ENCODE results near the gene MAP4K3. TPM values are rescaled to one million over a fixed set of nuclear protein-coding genes. Genes with fewer than 3 reads are reported as not detected.

The MAP4K3 gene
- total RNA-seq, 4 donors from 2014 or later: 49.4 to 89.0 (median 79.2) TPM

DNA sequence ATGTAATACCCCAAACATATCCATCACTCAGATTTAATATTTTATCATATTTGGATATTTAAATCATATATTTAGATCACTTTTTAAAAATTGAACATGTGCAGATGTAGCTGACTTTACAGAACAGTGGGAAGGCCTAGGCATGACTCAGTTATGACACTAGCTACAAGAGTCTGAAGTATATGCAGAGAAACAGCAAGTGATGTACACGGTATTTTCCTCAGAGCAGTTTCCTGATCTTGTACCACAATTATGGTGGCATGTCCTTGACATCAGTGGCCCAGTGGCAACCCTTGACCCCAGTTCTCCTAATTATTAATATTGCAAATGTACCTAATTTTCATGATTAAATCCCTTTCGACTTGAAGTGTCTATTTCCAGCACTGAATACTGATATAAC, 221.5 kb downstream of the MAP4K3 start:
- no peak overlapping the region for H3K27ac ChIP-seq
- no peaks in the 10 kb centered on the region for H3K4me1 ChIP-seq
- no peaks in the 10 kb centered on the region for H3K9me3 ChIP-seq
- no peak overlapping the region for H3K4me3 ChIP-seq
- WGBS, 2 donors (ENCODE audit: low coverage in 1 of 2): 71 to 88% methylated on average over 2 of the region's 2 CpGs
- no peaks in the 10 kb centered on the region for H3K27me3 ChIP-seq
- no peak for ATAC-seq
- TF ChIP-seq POLR2A (IDR thresholded peaks at IDR 0.05) (no peak), POLR2AphosphoS5 (IDR thresholded peaks at IDR 0.05) (no peak), EP300 (IDR thresholded peaks at IDR 0.05) (no peak)
- TF ChIP-seq, protein P1, sequence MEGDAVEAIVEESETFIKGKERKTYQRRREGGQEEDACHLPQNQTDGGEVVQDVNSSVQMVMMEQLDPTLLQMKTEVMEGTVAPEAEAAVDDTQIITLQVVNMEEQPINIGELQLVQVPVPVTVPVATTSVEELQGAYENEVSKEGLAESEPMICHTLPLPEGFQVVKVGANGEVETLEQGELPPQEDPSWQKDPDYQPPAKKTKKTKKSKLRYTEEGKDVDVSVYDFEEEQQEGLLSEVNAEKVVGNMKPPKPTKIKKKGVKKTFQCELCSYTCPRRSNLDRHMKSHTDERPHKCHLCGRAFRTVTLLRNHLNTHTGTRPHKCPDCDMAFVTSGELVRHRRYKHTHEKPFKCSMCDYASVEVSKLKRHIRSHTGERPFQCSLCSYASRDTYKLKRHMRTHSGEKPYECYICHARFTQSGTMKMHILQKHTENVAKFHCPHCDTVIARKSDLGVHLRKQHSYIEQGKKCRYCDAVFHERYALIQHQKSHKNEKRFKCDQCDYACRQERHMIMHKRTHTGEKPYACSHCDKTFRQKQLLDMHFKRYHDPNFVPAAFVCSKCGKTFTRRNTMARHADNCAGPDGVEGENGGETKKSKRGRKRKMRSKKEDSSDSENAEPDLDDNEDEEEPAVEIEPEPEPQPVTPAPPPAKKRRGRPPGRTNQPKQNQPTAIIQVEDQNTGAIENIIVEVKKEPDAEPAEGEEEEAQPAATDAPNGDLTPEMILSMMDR (IDR thresholded peaks at IDR 0.05): no peak
- no peaks in the 10 kb centered on the region for H3K36me3 ChIP-seq

DNA sequence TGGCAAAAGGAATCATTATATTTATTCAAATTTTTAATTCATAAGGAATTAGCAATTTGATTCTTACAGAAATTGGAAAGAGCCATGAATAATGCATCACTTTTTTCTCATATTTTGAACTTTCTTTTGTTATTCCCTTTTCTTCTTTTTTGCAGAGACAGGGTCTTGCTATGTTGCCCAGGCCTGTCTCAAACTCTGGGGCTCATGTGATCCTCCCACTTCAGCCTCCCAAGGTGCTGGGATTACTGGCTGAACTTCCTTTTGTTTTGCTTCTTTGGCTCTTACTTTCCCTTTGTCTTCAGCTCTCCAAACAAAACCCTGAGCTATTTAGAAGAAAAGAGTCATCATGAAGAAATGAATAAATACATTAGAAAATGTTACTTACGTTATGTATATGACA, 224.1 kb downstream of the MAP4K3 start:
- Histone ChIP-seq H3K27me3 (no peaks in the 10 kb centered on the region), H3K4me3 (no peak overlapping the region), H3K27ac (no peak overlapping the region), H3K9me3 (no peaks in the 10 kb centered on the region), H3K4me1 (no peaks in the 10 kb centered on the region), H3K36me3 (no peaks in the 10 kb centered on the region)
- 75% methylated on average over 1 of the region's 1 CpG; no CpG with 5 or more reads in 1 of the 2 donors for WGBS, 2 donors (ENCODE audit: low coverage in 1 of 2)
- TF ChIP-seq POLR2A (IDR thresholded peaks at IDR 0.05) (no peak), EP300 (IDR thresholded peaks at IDR 0.05) (no peak), POLR2AphosphoS5 (IDR thresholded peaks at IDR 0.05) (no peak)
- TF ChIP-seq, protein P1 (IDR thresholded peaks at IDR 0.05): no peak
- ATAC-seq: no peak

DNA sequence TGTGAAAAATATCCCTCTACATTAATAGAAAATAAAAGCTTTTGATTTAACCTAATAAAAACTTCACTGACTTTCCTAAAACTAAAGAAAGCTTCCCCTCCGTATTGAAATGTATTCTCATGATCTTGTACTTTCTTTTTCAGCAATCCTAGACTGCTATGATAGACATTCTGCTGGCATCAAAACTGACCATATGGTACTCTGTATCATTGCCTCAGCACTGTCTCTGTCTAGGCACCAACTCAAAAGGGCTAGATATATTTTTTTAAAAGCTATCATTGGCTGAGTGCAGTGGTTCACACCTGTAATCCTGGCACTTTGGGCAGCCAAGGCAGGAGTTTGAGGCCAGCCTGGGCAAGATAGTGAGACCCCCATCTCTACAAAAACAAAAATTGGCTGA, 226.2 kb downstream of the MAP4K3 start:
- no peak for ATAC-seq
- WGBS, 2 donors (ENCODE audit: low coverage in 1 of 2): 56 to 80% methylated on average over 1 of the region's 1 CpG
- Histone ChIP-seq H3K4me3 (no peak overlapping the region), H3K27me3 (no peaks in the 10 kb centered on the region), H3K4me1 (no peaks in the 10 kb centered on the region), H3K36me3 (no peaks in the 10 kb centered on the region), H3K27ac (no peak overlapping the region), H3K9me3 (no peaks in the 10 kb centered on the region)
- TF ChIP-seq POLR2A (IDR thresholded peaks at IDR 0.05): no peak
- TF ChIP-seq POLR2AphosphoS5 (IDR thresholded peaks at IDR 0.05): no peak
- TF ChIP-seq, protein P1 (IDR thresholded peaks at IDR 0.05): no peak
- no peak for TF ChIP-seq EP300 (IDR thresholded peaks at IDR 0.05)

DNA sequence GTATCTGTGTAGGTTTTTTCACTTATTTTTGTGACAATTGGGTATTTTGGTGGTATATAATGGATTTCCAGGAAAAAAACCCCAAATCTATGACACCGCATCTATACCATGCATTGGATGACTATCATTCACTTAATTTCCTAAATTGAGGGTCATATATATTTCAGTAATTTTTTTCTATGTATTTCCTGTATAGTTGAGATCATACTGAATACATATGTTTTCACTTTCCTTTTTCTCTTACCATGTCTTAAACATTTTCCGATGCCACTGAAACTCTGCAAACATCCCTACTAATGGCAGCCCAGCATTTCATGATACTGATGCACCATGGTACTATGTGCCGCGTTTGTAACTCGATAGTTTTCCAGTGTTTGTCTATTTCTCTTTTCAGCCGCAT, 233.7 kb downstream of the MAP4K3 start:
- TF ChIP-seq, protein P1 (IDR thresholded peaks at IDR 0.05): no peak
- Histone ChIP-seq H3K36me3 (no peaks in the 10 kb centered on the region), H3K4me3 (no peak overlapping the region), H3K4me1 (no peaks in the 10 kb centered on the region), H3K27me3 (no peaks in the 10 kb centered on the region), H3K9me3 (no peaks in the 10 kb centered on the region), H3K27ac (no peak overlapping the region)
- no peak for ATAC-seq
- 89 to 90% methylated on average over 5 of the region's 6 CpGs for WGBS, 2 donors (ENCODE audit: low coverage in 1 of 2)

DNA sequence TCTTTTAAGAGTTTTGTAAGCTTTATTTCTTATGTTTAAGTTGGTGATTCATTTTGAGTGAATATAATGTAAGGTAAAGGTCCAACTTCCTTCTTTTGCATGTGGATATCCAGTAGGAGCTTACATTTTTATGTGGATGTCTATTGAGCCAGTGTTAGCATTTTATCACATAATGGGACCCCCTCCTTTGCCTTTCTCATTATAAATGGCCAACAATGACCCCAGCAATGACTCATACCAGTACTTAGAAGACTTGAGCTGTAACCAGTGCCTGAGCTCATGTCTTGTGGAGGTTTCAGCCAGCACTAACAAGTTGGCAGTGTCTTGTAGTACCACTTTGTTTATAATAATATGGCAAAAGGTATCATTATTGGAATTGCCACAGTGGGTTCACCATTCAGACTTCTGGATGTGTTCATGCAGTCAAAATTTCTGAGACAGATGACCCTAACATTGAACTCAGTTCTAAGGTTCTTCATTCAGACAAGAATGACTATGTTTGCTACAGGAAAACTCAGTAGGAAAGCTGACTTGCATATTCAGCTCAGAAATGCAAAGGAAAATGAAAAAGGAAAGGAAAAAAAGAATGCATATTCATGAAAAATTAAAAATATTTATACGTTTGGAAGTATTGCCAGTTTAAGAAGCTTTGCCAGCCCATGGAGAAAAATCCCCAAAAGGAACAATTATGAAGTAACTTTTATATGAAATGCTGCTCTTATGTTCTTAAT, 234.3 kb downstream of the MAP4K3 start:
- H3K36me3 ChIP-seq: no peaks in the 10 kb centered on the region
- H3K27ac ChIP-seq: no peak overlapping the region
- H3K9me3 ChIP-seq: peaks cover 0 to under 1% (median 0%) of the 10 kb centered on the region in 3 donors
- no peaks in the 10 kb centered on the region for H3K27me3 ChIP-seq
- no peak for ATAC-seq
- H3K4me3 ChIP-seq: no peak overlapping the region
- TF ChIP-seq, protein P1 (IDR thresholded peaks at IDR 0.05): no peak
- no peaks in the 10 kb centered on the region for H3K4me1 ChIP-seq
- 87 to 100% methylated on average over 1 of the region's 1 CpG for WGBS, 2 donors (ENCODE audit: low coverage in 1 of 2)
